ENCODE measurements around the gene SYCP2. TPM values are rescaled to one million over a fixed set of nuclear protein-coding genes. Genes with fewer than 3 reads are reported as not detected.

The SYCP2 gene, protein sequence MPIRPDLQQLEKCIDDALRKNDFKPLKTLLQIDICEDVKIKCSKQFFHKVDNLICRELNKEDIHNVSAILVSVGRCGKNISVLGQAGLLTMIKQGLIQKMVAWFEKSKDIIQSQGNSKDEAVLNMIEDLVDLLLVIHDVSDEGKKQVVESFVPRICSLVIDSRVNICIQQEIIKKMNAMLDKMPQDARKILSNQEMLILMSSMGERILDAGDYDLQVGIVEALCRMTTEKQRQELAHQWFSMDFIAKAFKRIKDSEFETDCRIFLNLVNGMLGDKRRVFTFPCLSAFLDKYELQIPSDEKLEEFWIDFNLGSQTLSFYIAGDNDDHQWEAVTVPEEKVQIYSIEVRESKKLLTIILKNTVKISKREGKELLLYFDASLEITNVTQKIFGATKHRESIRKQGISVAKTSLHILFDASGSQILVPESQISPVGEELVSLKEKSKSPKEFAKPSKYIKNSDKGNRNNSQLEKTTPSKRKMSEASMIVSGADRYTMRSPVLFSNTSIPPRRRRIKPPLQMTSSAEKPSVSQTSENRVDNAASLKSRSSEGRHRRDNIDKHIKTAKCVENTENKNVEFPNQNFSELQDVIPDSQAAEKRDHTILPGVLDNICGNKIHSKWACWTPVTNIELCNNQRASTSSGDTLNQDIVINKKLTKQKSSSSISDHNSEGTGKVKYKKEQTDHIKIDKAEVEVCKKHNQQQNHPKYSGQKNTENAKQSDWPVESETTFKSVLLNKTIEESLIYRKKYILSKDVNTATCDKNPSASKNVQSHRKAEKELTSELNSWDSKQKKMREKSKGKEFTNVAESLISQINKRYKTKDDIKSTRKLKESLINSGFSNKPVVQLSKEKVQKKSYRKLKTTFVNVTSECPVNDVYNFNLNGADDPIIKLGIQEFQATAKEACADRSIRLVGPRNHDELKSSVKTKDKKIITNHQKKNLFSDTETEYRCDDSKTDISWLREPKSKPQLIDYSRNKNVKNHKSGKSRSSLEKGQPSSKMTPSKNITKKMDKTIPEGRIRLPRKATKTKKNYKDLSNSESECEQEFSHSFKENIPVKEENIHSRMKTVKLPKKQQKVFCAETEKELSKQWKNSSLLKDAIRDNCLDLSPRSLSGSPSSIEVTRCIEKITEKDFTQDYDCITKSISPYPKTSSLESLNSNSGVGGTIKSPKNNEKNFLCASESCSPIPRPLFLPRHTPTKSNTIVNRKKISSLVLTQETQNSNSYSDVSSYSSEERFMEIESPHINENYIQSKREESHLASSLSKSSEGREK (N-terminal part only)
- total RNA-seq: 2.6 and 2.7 TPM in 2 replicates

DNA sequence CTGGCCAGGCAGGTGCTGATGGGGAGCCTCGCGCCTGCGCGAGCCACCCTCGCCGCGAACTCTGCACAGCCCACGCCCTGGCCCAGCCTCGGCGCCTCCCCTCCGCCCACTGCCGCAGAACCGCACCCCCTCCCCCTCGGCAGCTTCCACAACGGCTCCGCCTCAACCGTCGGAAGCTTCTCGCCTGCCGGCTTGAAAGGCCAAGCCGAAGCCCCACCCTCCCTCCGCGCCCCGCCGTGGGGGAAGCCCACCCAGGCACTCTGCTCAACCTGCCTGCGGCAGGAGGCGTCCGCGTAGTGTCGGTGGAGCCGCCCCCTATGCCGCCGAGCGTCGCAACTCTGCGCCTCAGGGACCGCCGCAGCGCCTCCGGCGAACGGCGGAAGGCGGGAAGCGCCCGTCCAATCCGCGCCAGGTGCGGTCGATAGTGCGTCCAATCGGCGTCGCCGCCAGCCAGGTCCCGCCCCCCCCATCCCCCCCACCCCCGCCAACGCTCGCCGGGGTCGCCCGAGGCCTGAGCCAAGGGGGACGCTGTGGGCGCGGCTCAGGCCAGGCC is at the start of gene SYCP2:
Gene SYCP2 (minus strand): TSS at position 342 of the 553 bp plus-strand sequence. CDS start 11,224 bp downstream, outside the sequence.

DNA sequence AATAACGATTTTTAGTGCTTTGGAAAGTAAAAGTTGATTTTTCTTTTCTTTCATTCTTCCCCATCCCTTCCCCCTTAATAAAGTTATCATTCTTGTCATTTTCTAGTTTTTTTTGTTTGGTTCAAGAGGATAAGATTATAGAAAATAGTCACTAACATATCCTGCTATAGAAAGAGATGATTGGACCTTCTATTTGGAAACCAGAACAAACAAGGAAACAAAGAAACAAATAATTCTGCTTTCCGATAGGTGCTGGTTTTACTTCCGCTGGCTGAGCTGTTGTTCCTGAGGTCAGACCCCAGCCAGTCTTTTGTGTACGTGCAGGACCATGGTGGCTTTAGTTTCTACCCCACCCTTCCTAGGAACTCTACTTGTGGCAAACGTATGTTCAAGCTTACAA is 24.7 kb upstream of the SYCP2 start, which contains the start of gene CDH26:
Gene CDH26 (plus strand): TSS at position 301 of the 400 bp plus-strand sequence. CDS start 304 bp downstream, outside the sequence.

DNA sequence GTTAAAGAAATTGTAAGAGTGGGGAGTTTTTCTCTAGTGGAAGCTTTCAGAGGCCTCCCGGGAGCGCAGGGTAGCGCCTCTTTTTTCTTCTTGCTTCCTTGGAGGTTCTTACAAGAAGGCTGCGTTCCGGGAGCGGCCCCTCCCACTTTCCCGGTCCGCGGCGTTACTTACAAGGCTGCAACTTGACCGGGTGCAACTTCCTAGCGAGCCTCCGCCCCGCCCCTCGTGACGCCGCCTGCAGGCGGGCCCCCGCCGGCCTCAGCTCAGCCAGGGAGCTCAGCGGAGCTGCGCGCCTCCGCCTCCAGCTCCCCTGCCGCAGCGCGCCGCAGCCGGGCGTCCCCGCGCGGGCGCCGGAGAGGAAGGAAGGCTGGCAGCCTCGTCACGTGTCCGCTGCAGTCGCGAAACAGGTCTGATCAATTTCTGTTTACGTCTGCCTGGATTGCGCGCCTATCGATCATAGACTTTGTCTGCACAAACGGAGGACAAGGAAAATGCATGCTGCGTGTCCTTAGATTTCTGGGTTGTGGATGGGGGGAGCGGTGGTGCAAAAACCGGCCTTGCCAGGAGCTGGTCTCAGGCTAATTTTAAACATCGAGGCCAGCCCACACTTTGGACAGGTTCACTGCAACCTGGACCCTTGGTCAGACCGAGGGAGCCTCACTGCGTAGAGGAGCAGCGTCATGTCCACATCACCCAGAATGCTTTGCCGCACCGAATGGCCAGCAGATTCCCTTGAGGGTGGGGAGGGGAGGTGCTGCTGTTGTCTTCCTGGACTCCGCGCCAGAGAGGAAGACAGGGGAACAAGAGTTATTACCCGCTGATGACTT is 6.9 kb upstream of the SYCP2 start, which contains the start of the genes FAM217B and PPP1R3D:
Gene FAM217B (plus strand): TSS at position 261 of the 827 bp plus-strand sequence. CDS start 3,555 bp downstream, outside the sequence.
Gene PPP1R3D (minus strand): TSS at position 177 of the 827 bp plus-strand sequence. CDS start 374 bp downstream, outside the sequence.

Small RNA genes lying within 50 kb of the gene (small RNA-seq; reads per million reads assigned to genes)
- not detected for gene RNU7-141P

Other genes starting within 250 kb of the SYCP2 start
- 7.7 TPM in 2 replicates for gene PPP1R3D, start 6.7 kb upstream of the SYCP2 start, total RNA-seq
- 5.3 and 6.0 TPM in 2 replicates for gene FAM217B, start 6.8 kb upstream of the SYCP2 start, total RNA-seq
- gene CDH26, start 24.8 kb upstream of the SYCP2 start, total RNA-seq: 0.26 and 0.32 TPM in 2 replicates

Data from articular chondrocyte of knee joint (primary cell).